Left cardiac atrium (tissue), 4 donors: ENCODE data around the gene EFCAB14. TPM values are rescaled to one million over a fixed set of nuclear protein-coding genes. Genes with fewer than 3 reads are reported as not detected.

ENCODE experiments used
- ATAC-seq, 2 donors: fragments of 200-7000 bp; cut with Tn5 transposase; one replicate each; pipeline ENCODE4 v1.9.1; 2020; ENCODE audit warnings: mild to moderate bottlenecking in 2 of 2, moderate library complexity in 2 of 2
- DNase-seq: peaks from one replicate; pipeline ENCODE4 v3.0.0-alpha.2; 2020
- intact Hi-C, 2 donors: fragments of 100-400 bp; cut with DNase I; formaldehyde crosslinking; loops; one replicate each; pipeline versions ENCODE4 v1.14.1 to v1.15.1; 2022 to 2023
- total RNA-seq, 2 donors: library from RNA; stranded (reverse); fragmentation: NEBNext Ultra II Directional; extraction: Animal tissue kit (Norgen Biotek cat#: 25700); gene quantifications; one replicate each; pipeline ENCODE4 v1.2.1, GENCODE V29; 2021
- donor health status: DM: no; HTN: yes; CAD: no.
- donor health status: DM: no; HTN: yes; CAD: no; lungs with severe emphysema.
- donor health status: DM: yes; HTN: yes; CAD: no.
- donor health status: Dilated cardiomyopathy.

The EFCAB14 gene
- total RNA-seq, 2 donors from 2014 or later, result 66.1 to 72.4 TPM

DNA sequence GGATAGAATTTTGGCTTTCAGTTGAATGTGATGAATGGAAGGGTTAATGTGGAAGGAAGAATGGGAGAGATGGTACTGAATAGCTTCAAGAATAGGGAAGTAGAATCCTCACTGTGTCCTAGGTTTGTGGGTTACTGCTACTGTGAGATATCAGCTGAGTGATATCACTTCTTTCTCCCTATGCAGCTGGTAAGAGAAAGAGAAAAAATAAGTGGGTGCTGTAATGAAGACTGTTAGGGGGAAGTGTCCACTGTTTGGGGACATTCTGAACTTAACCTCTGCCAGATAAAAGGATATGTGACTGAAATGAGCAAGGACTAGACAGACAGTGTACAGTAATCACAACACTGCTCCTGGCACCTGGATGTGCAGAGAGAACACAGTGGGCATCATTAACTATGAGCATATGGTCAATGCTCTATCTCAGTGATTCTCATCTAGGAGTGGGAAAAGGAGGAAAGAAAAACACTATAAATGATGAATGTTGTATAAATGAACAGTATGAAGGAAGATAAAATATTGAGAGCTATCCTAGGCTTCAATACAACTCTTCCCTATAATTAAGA is 76.7 kb downstream of the EFCAB14 start:
- no peak for ATAC-seq
- intact Hi-C loops, result loop anchor here in 1 of 2 donors (10.0 kb wide), 1 partner anchor 73 kb away; the partner anchor contains the start of gene EFCAB14
- no peak for DNase-seq

DNA sequence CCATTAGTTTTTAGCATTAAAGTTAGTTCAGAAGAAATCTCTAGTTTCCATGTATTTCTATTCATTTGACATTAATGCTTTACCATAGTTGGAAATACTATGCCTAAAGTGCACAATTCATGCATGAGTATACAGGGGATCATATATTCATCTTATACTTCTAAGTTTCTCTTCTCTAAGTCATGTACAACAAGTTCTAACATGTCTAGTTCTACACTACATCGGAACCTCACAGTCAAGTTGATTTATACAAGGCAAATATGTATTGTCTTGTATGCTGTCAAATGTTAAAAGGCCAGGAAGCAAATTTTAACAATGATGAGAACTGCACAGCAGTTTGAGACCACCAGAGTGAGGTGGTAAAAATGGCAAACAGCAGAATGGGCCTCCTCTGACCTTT is 79.4 kb downstream of the EFCAB14 start:
- DNase-seq (no peak), ATAC-seq (no peak)
- intact Hi-C loops, result no loop called here

DNA sequence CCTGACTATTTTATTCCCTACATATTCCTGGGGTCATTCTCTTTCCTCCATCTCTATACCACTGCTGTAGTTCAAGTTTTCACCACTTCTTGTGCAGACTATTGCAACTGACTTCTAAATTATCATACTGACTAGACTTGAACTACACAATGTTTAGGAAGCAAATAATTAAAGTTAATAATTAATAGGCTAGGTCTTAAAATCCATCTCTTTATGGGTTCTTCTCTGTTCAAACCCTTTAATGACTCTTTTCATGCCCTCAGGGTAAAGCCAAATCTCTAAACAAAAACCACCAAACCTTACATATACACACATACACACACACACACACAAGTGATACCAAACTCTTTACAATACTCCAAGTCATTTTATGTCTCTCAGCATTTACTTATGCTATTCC is 80.0 kb downstream of the EFCAB14 start:
- DNase-seq (no peak), ATAC-seq (no peak)
- intact Hi-C loops, result no loop called here

DNA sequence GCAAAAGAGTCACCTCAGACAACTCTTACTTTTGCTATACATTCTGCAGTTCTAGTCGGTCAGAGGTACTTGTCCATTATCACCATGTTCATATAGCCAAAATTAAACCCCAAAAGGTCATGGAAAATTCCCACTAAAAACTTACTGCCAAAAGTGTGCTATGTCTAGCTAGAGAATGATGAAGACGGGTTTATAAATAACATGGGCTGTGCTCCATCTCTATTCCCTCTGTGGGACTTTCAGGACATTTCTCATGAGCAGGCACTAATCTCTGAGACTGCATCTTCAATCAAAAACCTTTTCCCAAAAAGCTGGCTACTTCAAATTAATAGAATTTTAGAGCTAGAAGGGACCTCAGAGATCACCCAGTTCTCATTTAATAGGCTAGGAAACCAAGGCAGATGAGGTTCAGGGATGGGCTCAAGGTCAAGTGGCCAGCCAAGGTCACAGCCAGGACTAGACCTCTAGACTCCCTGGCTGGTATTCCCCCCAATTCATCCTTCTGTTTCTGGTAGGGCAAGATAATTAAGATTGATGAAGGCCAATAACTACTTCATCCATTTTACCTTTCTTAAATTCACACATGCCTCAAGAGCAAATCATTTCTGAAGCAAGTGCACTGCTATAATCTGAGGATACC is 81.3 kb downstream of the EFCAB14 start:
- intact Hi-C loops, result no loop called here
- ATAC-seq, result peak; percentile 66 to 77
- no peak for DNase-seq

DNA sequence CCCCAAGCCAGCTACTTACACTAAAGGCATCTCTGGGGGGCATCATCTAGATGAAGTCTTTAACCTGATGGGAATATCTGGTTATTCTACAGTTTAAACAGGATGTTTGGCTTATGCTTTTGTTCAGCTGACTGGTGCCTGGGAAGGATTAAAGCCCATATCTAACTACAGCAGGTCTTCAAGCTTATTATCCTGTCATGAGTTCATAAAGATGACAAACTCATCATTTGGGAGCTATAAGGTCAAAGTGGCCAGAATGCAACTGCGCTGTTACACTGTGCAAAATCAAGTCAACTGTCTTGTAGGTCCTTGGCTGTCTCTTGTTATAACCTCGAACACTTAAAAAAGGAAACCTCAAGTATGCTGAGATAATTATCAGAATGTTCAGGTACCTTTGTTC is 83.7 kb downstream of the EFCAB14 start:
- DNase-seq, result no peak
- intact Hi-C loops, result no loop called here
- no peak for ATAC-seq

DNA sequence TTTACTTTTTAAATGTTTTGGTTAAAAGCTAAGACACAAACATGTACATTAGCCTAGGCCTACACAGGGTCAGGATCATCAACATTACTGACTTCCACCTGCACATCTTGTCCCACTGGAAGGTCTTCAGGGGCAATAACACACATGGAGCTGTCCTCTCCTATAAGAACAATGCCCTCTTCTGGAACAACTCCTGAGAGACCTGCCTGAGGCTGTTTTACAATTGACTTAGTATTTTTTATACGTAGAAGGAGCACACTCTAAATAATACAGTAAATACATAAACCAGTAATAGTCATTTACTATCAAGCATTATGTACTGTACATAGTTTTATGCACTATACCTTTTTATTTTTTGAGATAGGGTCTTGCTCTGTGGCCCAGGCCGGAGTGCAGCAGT is 88.2 kb downstream of the EFCAB14 start:
- ATAC-seq (no peak), DNase-seq (no peak)
- intact Hi-C loops, result no loop called here

Other genes with a start within 250 kb of the EFCAB14 start
- not detected for gene DMBX1, start 229.3 kb downstream of the EFCAB14 start, total RNA-seq
- gene KNCN, start 167.5 kb downstream of the EFCAB14 start, total RNA-seq, result not detected
- gene MKNK1, start 114.8 kb downstream of the EFCAB14 start, total RNA-seq, result 10 to 100 TPM; 39.7 to 42.7 TPM
- 10 to 100 TPM; 18.3 to 22.1 TPM for gene MOB3C, start 102.3 kb downstream of the EFCAB14 start, total RNA-seq
- gene ATPAF1, start 50.8 kb downstream of the EFCAB14 start, total RNA-seq, result 100 to 1,000 TPM; 134 to 137 TPM
- under 1 TPM in 1 of 2 donors, not detected in 1; 0.35 TPM for gene TEX38, start 47.3 kb downstream of the EFCAB14 start, total RNA-seq
- gene CYP4B1, start 79.9 kb upstream of the EFCAB14 start, total RNA-seq, result 10 to 100 TPM in 1 of 2 donors, 1 to 10 TPM in 1; 7.2 to 15.6 TPM
- not detected for gene CYP4A11, start 222.4 kb upstream of the EFCAB14 start, total RNA-seq